AG04449 (cell line): Measurements from ENCODE around the gene NUMB.

Experiments
- CTCF ChIA-PET: fragments of 350-600 bp; formaldehyde crosslinking; extraction: SDS; loops from one replicate; lab custom pipeline; 2021; ENCODE audit warnings: antibody characterized with exemption; lab: Yijun Ruan, JAX
- POLR2A ChIA-PET: fragments of 400-600, 350-600 bp; formaldehyde crosslinking; extraction: SDS; loops from one replicate; lab custom pipeline; 2020; ENCODE audit warnings: antibody characterized with exemption, inconsistent platforms; lab: Yijun Ruan, JAX
- DNase-seq: peaks from one replicate; pipeline ENCODE4 v3.0.0-alpha.2; 2010; ENCODE audit warnings: low read depth, low spot score
- H3K4me3 ChIP-seq: 2 replicates; pipeline ENCODE4 v1.5.1; 2011; ENCODE audit warnings: low read depth, mild to moderate bottlenecking, control low read depth, low read length
- TF ChIP-seq, protein P1 (sequence below): IDR thresholded peaks from one replicate; pipeline ENCODE4 v1.5.1; 2011; ENCODE audit warnings: mild to moderate bottlenecking, moderate library complexity, low read length, control low read depth, inconsistent platforms; ENCODE audit not compliant: insufficient read depth; ENCODE audit errors: missing control alignments

The NUMB gene

DNA sequence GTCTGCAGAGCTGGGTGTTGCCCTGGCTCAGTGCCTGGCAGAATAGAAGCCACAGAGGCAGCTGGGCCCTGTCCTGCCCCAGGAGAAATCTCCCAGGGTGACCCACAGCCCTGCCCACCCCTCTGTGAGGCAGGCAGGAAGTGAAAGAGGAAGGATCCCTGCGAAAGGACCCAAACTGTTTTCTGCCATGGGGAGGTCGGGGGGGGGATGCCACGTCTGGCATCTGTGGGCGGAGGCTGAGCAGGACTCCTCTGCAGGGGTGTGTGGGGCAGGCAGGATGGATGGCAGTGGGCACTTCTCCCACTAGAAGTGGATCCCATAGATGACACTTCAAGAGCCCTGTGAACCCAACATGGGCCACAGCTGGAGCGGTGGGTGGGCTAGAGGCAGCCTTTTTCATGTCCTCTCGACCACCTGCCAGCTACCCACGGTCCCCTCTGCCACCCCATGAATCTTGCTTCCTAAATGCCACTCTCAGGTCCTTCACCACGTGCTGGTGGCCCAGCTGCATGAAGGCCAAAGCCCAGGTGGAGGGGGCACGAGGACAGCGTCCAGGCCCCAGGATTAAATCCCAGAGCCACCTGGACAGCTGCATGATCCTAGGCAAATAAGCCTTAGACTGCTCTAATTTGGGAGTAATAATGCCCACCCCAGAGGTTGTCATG, 217.4 kb downstream of the NUMB start:
- no peak for DNase-seq
- CTCF ChIA-PET, result no interaction called here
- TF ChIP-seq, protein P1, sequence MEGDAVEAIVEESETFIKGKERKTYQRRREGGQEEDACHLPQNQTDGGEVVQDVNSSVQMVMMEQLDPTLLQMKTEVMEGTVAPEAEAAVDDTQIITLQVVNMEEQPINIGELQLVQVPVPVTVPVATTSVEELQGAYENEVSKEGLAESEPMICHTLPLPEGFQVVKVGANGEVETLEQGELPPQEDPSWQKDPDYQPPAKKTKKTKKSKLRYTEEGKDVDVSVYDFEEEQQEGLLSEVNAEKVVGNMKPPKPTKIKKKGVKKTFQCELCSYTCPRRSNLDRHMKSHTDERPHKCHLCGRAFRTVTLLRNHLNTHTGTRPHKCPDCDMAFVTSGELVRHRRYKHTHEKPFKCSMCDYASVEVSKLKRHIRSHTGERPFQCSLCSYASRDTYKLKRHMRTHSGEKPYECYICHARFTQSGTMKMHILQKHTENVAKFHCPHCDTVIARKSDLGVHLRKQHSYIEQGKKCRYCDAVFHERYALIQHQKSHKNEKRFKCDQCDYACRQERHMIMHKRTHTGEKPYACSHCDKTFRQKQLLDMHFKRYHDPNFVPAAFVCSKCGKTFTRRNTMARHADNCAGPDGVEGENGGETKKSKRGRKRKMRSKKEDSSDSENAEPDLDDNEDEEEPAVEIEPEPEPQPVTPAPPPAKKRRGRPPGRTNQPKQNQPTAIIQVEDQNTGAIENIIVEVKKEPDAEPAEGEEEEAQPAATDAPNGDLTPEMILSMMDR, result no peak
- no peak overlapping the region for H3K4me3 ChIP-seq
- POLR2A ChIA-PET, result no interaction called here

DNA sequence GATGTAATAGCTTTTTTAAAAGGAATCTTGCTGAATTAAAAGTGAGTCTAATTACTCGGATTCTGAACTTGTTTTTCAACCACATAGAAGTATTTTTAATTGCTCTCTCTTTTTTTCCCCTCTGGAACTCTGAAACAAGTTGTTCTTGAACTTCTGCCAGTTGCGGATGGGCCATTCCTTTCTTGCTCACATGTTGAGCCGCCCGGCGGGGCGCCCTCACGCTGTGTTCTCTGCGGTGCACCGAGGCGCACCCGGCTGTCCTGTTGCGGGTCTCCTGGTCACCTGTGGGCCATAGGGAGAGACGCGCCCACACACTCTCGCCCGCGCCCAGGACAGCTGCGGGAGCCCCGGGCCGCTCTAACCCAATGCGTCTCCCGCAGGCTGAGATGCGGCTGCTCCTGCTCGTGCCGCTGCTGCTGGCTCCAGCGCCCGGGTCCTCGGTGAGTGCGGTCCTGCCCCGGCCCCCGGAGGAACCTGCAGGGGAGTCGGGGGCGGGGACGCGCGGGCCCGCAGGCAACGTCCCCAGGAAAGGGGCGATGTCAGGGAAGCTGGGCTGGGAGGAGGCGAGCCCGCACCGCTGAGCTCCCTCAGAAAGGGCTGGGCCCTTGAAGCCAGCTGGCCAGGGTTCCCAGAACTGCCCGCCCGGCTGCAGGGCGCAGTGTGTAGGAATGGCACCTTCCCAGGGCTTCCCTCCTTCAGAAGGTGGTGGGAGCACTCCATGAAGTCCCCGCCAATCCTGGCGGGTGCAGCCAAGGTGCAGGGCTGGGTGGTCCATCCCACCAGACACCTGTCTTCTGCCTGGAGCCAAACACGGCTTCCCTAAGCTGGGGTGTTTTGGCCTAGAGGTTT, 218.7 kb downstream of the NUMB start:
- DNase-seq, result peak; percentile 10
- CTCF ChIA-PET, result interaction anchor here (0.9 to 1.5 kb wide), 2 partner anchors 19 to 26 kb away, joined by 3 read pairs; no protein-coding TSS in a partner anchor

DNA sequence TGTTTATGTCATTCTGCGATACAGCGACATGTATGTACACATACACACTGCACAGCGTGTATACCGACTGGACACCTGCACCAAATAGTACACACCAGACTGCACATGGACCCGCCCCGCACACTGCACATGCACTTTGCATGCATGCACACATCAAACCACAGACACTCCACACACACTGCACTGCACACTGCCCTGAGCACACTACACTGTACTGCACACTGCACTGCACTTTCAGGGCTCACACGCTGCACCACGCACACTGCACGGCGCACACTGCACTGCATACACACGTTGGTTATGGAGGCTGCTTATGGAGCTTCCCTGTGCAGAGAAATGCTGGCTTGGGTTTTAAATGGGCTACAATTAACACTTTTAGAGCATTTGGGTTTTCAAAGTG, 219.4 kb downstream of the NUMB start:
- POLR2A ChIA-PET, result interaction anchor here (1.4 kb wide), 1 partner anchor 8 kb away, joined by 4 read pairs; no protein-coding TSS in a partner anchor

More for the DNA sequence above, 218.7 kb downstream of the NUMB start:
- H3K4me3 ChIP-seq, result peak overlapping the region; percentile 36
- TF ChIP-seq, protein P1, result no peak
- POLR2A ChIA-PET, result no interaction called here

DNA sequence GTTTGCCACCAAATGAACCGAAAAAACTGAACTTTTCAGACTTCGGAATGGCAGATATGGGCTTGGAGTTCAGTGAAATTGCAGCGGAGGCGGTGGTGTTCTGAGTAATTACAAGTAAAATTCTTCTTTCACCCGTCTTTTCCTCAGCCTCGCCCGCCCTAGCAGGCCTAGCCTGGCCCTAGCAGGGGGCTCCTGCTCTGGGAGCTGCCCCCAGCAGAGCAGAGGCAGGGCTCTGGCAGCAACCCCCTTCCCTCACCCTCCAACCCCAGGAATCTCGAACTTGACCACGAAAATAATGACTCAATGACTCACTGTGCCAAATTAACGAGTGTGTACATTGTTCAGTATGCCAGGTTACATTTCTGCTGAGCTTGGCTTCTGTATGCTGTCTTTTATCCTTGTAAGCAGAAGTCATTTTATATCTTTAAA, 219.9 kb downstream of the NUMB start:
- TF ChIP-seq, protein P1, result no peak
- DNase-seq, result peak; percentile 44
- POLR2A ChIA-PET, result interaction anchor here (1.4 kb wide), 1 partner anchor 9 kb away, joined by 4 read pairs; no protein-coding TSS in a partner anchor
- H3K4me3 ChIP-seq, result peak overlapping the region; percentile 44
- CTCF ChIA-PET, result interaction anchor here (1.5 kb wide), 1 partner anchor 232 kb away, joined by 5 read pairs; no protein-coding TSS in a partner anchor

More for the DNA sequence above, 219.4 kb downstream of the NUMB start:
- no peak for DNase-seq
- CTCF ChIA-PET, result interaction anchor here (0.9 to 1.5 kb wide), 3 partner anchors 19 to 232 kb away, joined by 3 to 5 read pairs (median 3); no protein-coding TSS in a partner anchor
- no peak overlapping the region; the same call in 1 of the 2 replicates for H3K4me3 ChIP-seq
- TF ChIP-seq, protein P1, result no peak

DNA sequence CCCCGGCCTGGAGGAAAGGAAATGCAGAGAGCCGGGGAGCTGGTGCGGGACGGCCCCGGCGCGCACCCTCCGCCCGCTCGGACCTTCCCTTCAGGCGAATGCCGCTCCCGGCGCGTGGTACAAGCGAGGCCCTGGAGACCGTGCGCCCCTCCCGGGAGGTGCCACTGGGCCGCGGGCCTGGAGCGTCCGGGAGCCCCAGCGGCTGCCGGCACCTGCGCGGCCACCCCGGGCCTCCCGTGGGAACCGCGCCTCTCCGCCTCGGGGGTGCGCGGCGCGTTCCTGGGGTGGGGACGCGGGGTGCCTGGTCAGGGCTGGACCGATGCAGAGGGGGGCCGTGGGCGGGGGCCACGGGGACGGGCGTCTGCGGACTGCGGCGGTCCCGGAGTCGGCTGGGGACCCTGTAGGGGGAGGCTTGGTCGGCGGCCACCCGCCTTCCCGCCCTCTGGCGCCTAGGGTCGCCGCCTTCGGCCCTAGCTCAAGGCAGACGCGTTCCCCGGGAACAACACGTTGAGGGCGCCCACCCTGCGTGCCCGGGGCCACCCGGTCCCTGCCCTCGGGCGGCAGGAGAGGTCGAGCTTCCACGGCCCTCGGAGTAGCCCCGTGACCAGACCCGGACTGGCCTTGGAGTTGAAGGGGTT, 220.4 kb downstream of the NUMB start:
- DNase-seq, result no peak
- CTCF ChIA-PET, result interaction anchor here (1.5 kb wide), 1 partner anchor 233 kb away, joined by 5 read pairs; no protein-coding TSS in a partner anchor
- peak overlapping the region; percentile 44 for H3K4me3 ChIP-seq
- TF ChIP-seq, protein P1, result no peak
- POLR2A ChIA-PET, result interaction anchor here (1.4 kb wide), 1 partner anchor 9 kb away, joined by 4 read pairs; no protein-coding TSS in a partner anchor
